ENCODE measurements around the gene MAPKBP1. TPM values are rescaled to one million over a fixed set of nuclear protein-coding genes. Genes with fewer than 3 reads are reported as not detected.

Gene MAPKBP1
- total and polyA plus RNA-seq, 9 of the 15 experiments (the other 6 are each of a cell fraction or from before 2014, with no cell fraction given) = 0.15 to 9.5 (median 4.5) TPM

GRCh38 chr15:41774062-41774881 is at the start of gene MAPKBP1 (continued):
- TF ChIP-seq NR4A1 (CRISPR knock-in tag; IDR thresholded peaks at IDR 0.05) (no peak), NR4A1 (tag; IDR thresholded peaks at IDR 0.05) (peak; percentile 20; the same call in 1 of the 2 replicates), HNRNPL (IDR thresholded peaks at IDR 0.05; ENCODE audit: low read depth, low read length) (peak; percentile 94), CHD7 (IDR thresholded peaks at IDR 0.05; ENCODE audit: low read depth, low read length) (peak; percentile 39), ZNF518B (CRISPR knock-in tag; IDR thresholded peaks at IDR 0.05) (no peak), MYC (IDR thresholded peaks at IDR 0.05; ENCODE audit: low read depth, low read length) (peak; percentile 75), MYC (CRISPR knock-in tag; IDR thresholded peaks at IDR 0.05; ENCODE audit: borderline replicate concordance, low read depth) (no peak), FOXK1 (CRISPR knock-in tag; IDR thresholded peaks at IDR 0.05; ENCODE audit: borderline replicate concordance) (0 out of 2 replicates have a peak, but pooled peaks have one; percentile 20), ZNF77 (CRISPR knock-in tag; IDR thresholded peaks at IDR 0.05) (no peak), HDAC1 (IDR thresholded peaks at IDR 0.05) (peak in 1 of 2 experiments; percentile 71; a peak in 1 of 4 replicates), CBFA2T2 (conservative IDR thresholded peaks at IDR 0.05) (no peak), POLR2A (conservative IDR thresholded peaks at IDR 0.05) (peak; percentile 78; the same call in 1 of the 2 replicates), GATAD2B (IDR thresholded peaks at IDR 0.05; ENCODE audit: borderline replicate concordance) (peak; percentile 46; the same call in 1 of the 2 replicates)

All from K562 (cell line).